HuH-7.5 (cell line): ENCODE data around the gene APOO.

Source experiments
- DNase-seq: peaks from one replicate; pipeline ENCODE4 v3.0.0; 2011; ENCODE audit warnings: low spot score

Gene APOO

GRCh38 chrX:23907498-23908218 is at the start of gene APOO, which contains the start of gene CXorf58:
Gene APOO, minus strand, starts transcription at chrX:23907938. Its CDS starts 236 bp downstream, at chrX:23907702.
Gene CXorf58, plus strand, starts transcription at chrX:23908006. Its CDS starts 2,297 bp downstream, at chrX:23910303.
- DNase-seq: peak; percentile 61

- no peak for DNase-seq
These were observed 46.7 kb upstream of the APOO start for GRCh38 chrX:23954396-23954795.

- DNase-seq: no peak
These were observed 46.2 kb upstream of the APOO start for GRCh38 chrX:23953908-23954269.

GRCh38 chrX:23952984-23953907 is 45.5 kb upstream of the APOO start:
- DNase-seq: no peak

GRCh38 chrX:23952391-23952790 is 44.7 kb upstream of the APOO start:
- DNase-seq: no peak

GRCh38 chrX:23945206-23945605 is 37.5 kb upstream of the APOO start:
- DNase-seq: no peak

GRCh38 chrX:23944234-23944633 is 36.5 kb upstream of the APOO start:
- no peak for DNase-seq

GRCh38 chrX:23939203-23939602 is 31.5 kb upstream of the APOO start:
- no peak for DNase-seq

GRCh38 chrX:23938690-23939089 is 31.0 kb upstream of the APOO start:
- DNase-seq: no peak

GRCh38 chrX:23937100-23937499 is 29.4 kb upstream of the APOO start:
- DNase-seq: no peak

GRCh38 chrX:23936180-23936579 is 28.4 kb upstream of the APOO start:
- no peak for DNase-seq

GRCh38 chrX:23935106-23935505 is 27.4 kb upstream of the APOO start:
- DNase-seq: no peak

GRCh38 chrX:23932046-23932445 is 24.3 kb upstream of the APOO start:
- DNase-seq: no peak

- DNase-seq: no peak
These were observed 23.3 kb upstream of the APOO start for GRCh38 chrX:23930894-23931604.

- no peak for DNase-seq
These were observed 18.3 kb upstream of the APOO start for GRCh38 chrX:23926015-23926414.

GRCh38 chrX:23919706-23920320 is 12.1 kb upstream of the APOO start:
- DNase-seq: no peak

GRCh38 chrX:23919148-23919547 is 11.4 kb upstream of the APOO start:
- no peak for DNase-seq

GRCh38 chrX:23911126-23911835 is 3.5 kb upstream of the APOO start:
- DNase-seq: no peak

- DNase-seq: no peak
These were observed 674 bp upstream of the APOO start for GRCh38 chrX:23908219-23909004.

GRCh38 chrX:23907111-23907497 is 634 bp downstream of the APOO start:
- no peak for DNase-seq

GRCh38 chrX:23904096-23904495 is 3.6 kb downstream of the APOO start:
- no peak for DNase-seq
